Motor neuron (in vitro differentiated cells): ENCODE measurements around the gene ANKRD13B. TPM values are rescaled to one million over a fixed set of nuclear protein-coding genes. Genes with fewer than 3 reads are reported as not detected.
A peak's percentile ranks its signal among the peaks of the same experiment; 100 is the strongest.

Experiments
- ATAC-seq, 8 experiments: fragments of 200-7000 bp; cut with Tn5 transposase; replicated peaks in 6 of 8; 2 replicates each; pipeline ENCODE4 v1.8.0; 2021; ENCODE audit warnings: mild to moderate bottlenecking in 8 of 8, moderate library complexity in 8 of 8
- H3K27ac ChIP-seq, 2 donors: fragments of 250-450 bp; sonication (Bioruptor Pico); 2 replicates each; pipeline ENCODE4 v1.9.0; 2021; ENCODE audit warnings: antibody characterized with exemption in 2 of 2, mild to moderate bottlenecking in 2 of 2, moderate library complexity in 1 of 2
- H3K4me1 ChIP-seq, 2 donors: fragments of 250-450 bp; sonication (Bioruptor Pico); replicated peaks in 1 of 2; 2 replicates each; pipeline ENCODE4 v1.6.1; 2021; ENCODE audit warnings: antibody characterized with exemption in 2 of 2, mild to moderate bottlenecking in 2 of 2, moderate library complexity in 1 of 2
- H3K4me3 ChIP-seq, 5 donors: fragments of 250-450 bp; sonication (Bioruptor Pico); 2 replicates each; pipeline ENCODE4 v1.9.0; 2021; ENCODE audit warnings: antibody characterized with exemption in 5 of 5, mild to moderate bottlenecking in 5 of 5, moderate library complexity in 4 of 5
- WGBS, 10 experiments: fragments of 450-650 bp; shearing (Covaris generic); methylation state at CpG; one replicate each; pipeline ENCODE4 v1.0.0; 2022; 5-methylcytosine and 5-hydroxymethylcytosine counted together
- in situ Hi-C, 9 experiments: fragments of 400-800 bp; cut with MboI; loops; one replicate each; pipeline ENCODE4 v1.15.0; 2021; ENCODE audit warnings: low sequenced_read_pairs in 9 of 9, low pct_unique_long_range_greater_than_20kb in 2 of 9; ENCODE audit not compliant: unreplicated experiment in 9 of 9
- total RNA-seq, 8 experiments: library from RNA; unstranded; fragments of 300-600 nt; gene quantifications; 2 replicates each; pipeline versions ENCODE4 v1.2.3 to v1.2.4, GENCODE V29; 2022

Gene ANKRD13B
- total RNA-seq, 8 experiments from 2014 or later: 8.9 to 24.4 (median 17.8) TPM

GRCh38 chr17:29561554-29562517, 31.1 kb upstream of the ANKRD13B start:
- 85 to 100% (median 94%) methylated on average over 1 to 15 of the region's 17 CpGs; no CpG with 5 or more reads in 2 of the 10 experiments for WGBS, 10 experiments

GRCh38 chr17:29562615-29563014, 30.3 kb upstream of the ANKRD13B start:
- no peak for ATAC-seq
- Histone ChIP-seq H3K4me3 (no peak overlapping the region), H3K27ac (no peak overlapping the region), H3K4me1 (peaks cover 4 to 5% of the 10 kb centered on the region in 2 donors)
- in situ Hi-C loops: loop anchor here in 2 of 9 experiments (25.0 kb wide), 1 partner anchor 175 kb away; the partner anchor contains the start of gene TAOK1 (in 2 of the 2)
- 94 to 100% (median 96%) methylated on average over 4 to 12 of the region's 18 CpGs; no CpG with 5 or more reads in 4 of the 10 experiments for WGBS, 10 experiments

More at GRCh38 chr17:29561554-29562517, 31.1 kb upstream of the ANKRD13B start:
- H3K27ac ChIP-seq: no peak overlapping the region
- H3K4me1 ChIP-seq: peaks cover 4 to 5% of the 10 kb centered on the region in 2 donors
- no peak overlapping the region for H3K4me3 ChIP-seq
- in situ Hi-C loops: loop anchor here in 2 of 9 experiments (25.0 kb wide), 1 partner anchor 175 kb away; the partner anchor contains the start of gene TAOK1 (in 2 of the 2)
- ATAC-seq: no peak

GRCh38 chr17:29563816-29564215, 29.1 kb upstream of the ANKRD13B start:
- ATAC-seq: no peak
- H3K27ac ChIP-seq: no peak overlapping the region
- 94 to 100% (median 100%) methylated on average over 2 to 3 of the region's 3 CpGs; no CpG with 5 or more reads in 4 of the 10 experiments for WGBS, 10 experiments
- in situ Hi-C loops: loop anchor here in 2 of 9 experiments (25.0 kb wide), 1 partner anchor 177 kb away; the partner anchor contains the start of gene TAOK1 (in 2 of the 2)
- H3K4me3 ChIP-seq: no peak overlapping the region
- peaks cover 4 to 5% of the 10 kb centered on the region in 2 donors for H3K4me1 ChIP-seq

- H3K4me3 ChIP-seq: peak overlapping the region; percentile 49 to 87 (median 61)
- in situ Hi-C loops: loop anchor here in 2 of 9 experiments (25.0 kb wide), 1 partner anchor 179 kb away; the partner anchor contains the start of gene TAOK1 (in 2 of the 2)
- H3K27ac ChIP-seq: no peak overlapping the region
- WGBS, 10 experiments: 10 to 100% (median 24%) methylated on average over 1 to 14 of the region's 55 CpGs; no CpG with 5 or more reads in 3 of the 10 experiments
- H3K4me1 ChIP-seq: peaks cover 8 to 10% of the 10 kb centered on the region in 2 donors
- ATAC-seq: no peak
Observed at GRCh38 chr17:29565643-29566472, 27.1 kb upstream of the ANKRD13B start.

GRCh38 chr17:29566473-29567303, 26.2 kb upstream of the ANKRD13B start, which contains the start of gene ABHD15:
TSS of gene ABHD15 (minus strand) at chr17:29567037. CDS start at chr17:29566966, 71 bp downstream.
- in situ Hi-C loops: loop anchor here in 2 of 9 experiments (25.0 kb wide), 1 partner anchor 179 kb away; the partner anchor contains the start of gene TAOK1 (in 2 of the 2)
- peak within 1 kb of the TSS; percentile 49 to 87 (median 61) for H3K4me3 ChIP-seq
- peak; percentile 28 to 52 (median 41) for ATAC-seq
- H3K27ac ChIP-seq: peak within 1 kb of the TSS in 1 of 2 donors; percentile 55
- H3K4me1 ChIP-seq: peaks cover 8 to 10% of the 10 kb centered on the region in 2 donors
- WGBS, 10 experiments: 2 to 6% methylated on average over 9 to 23 of the region's 94 CpGs; no CpG with 5 or more reads in 8 of the 10 experiments

- Histone ChIP-seq H3K27ac (peak overlapping the region in 1 of 2 donors; percentile 55), H3K4me3 (peak overlapping the region; percentile 49 to 87 (median 61)), H3K4me1 (peaks cover 9 to 12% of the 10 kb centered on the region in 2 donors)
- ATAC-seq: peak; percentile 2 to 49 (median 29)
- in situ Hi-C loops: loop anchor here in 2 of 9 experiments (25.0 kb wide), 1 partner anchor 180 kb away; the partner anchor contains the start of gene TAOK1 (in 2 of the 2)
- WGBS, 10 experiments: 0% methylated on average over 2 of the region's 27 CpGs; no CpG with 5 or more reads in 9 of the 10 experiments
Observed at GRCh38 chr17:29567304-29567553, 25.7 kb upstream of the ANKRD13B start.

- peak; percentile 19 to 53 (median 45) for ATAC-seq
- H3K4me1 ChIP-seq: peaks cover 12 to 17% of the 10 kb centered on the region in 2 donors
- peak overlapping the region in 1 of 2 donors; percentile 55 for H3K27ac ChIP-seq
- peak overlapping the region; percentile 49 to 87 (median 61) for H3K4me3 ChIP-seq
- in situ Hi-C loops: loop anchor here in 2 of 9 experiments (25.0 kb wide), 1 partner anchor 180 kb away; the partner anchor contains the start of gene TAOK1 (in 2 of the 2)
- WGBS, 10 experiments: 0 to 2% (median 0%) methylated on average over 1 to 12 of the region's 63 CpGs; no CpG with 5 or more reads in 5 of the 10 experiments
Observed at GRCh38 chr17:29567554-29568330, 25.2 kb upstream of the ANKRD13B start.

GRCh38 chr17:29568331-29569244, 24.3 kb upstream of the ANKRD13B start, which contains the start of gene TP53I13:
TSS of gene TP53I13 (plus strand) at chr17:29568701. CDS start at chr17:29568759, 58 bp downstream.
- in situ Hi-C loops: loop anchor here in 2 of 9 experiments (25.0 kb wide), 1 partner anchor 181 kb away; the partner anchor contains the start of gene TAOK1 (in 2 of the 2)
- peak; percentile 26 to 62 (median 51) for ATAC-seq
- peak within 1 kb of the TSS; percentile 49 to 87 (median 61) for H3K4me3 ChIP-seq
- H3K27ac ChIP-seq: peak within 1 kb of the TSS in 1 of 2 donors; percentile 60
- WGBS, 10 experiments: 0 to 20% (median 3%) methylated on average over 1 to 7 of the region's 85 CpGs; no CpG with 5 or more reads in 5 of the 10 experiments
- H3K4me1 ChIP-seq: peaks cover 17 to 23% of the 10 kb centered on the region in 2 donors

GRCh38 chr17:29569245-29569950, 23.5 kb upstream of the ANKRD13B start:
- in situ Hi-C loops: loop anchor here in 2 of 9 experiments (25.0 kb wide), 1 partner anchor 182 kb away; the partner anchor contains the start of gene TAOK1 (in 2 of the 2)
- 20 to 100% (median 69%) methylated on average over 1 to 10 of the region's 14 CpGs; no CpG with 5 or more reads in 4 of the 10 experiments for WGBS, 10 experiments
- peak in 2 of 8 experiments; percentile 2 to 8 for ATAC-seq
- Histone ChIP-seq H3K4me1 (peaks cover 17 to 23% of the 10 kb centered on the region in 2 donors), H3K27ac (no peak overlapping the region), H3K4me3 (peak overlapping the region; percentile 49 to 87 (median 61))
